HG03060 (cell line): ENCODE results near the gene TSHR.

Experiments used
- ATAC-seq: cut with Tn5 transposase; IDR thresholded peaks from one replicate; pipeline ENCODE4 v1.9.1; 2021; ENCODE audit warnings: low read depth, moderate number of reproducible peaks; ENCODE audit not compliant: unreplicated experiment

Gene TSHR

GRCh38 chr14:81125536-81125935 is 170.1 kb downstream of the TSHR start:
- ATAC-seq, result no peak

DNA sequence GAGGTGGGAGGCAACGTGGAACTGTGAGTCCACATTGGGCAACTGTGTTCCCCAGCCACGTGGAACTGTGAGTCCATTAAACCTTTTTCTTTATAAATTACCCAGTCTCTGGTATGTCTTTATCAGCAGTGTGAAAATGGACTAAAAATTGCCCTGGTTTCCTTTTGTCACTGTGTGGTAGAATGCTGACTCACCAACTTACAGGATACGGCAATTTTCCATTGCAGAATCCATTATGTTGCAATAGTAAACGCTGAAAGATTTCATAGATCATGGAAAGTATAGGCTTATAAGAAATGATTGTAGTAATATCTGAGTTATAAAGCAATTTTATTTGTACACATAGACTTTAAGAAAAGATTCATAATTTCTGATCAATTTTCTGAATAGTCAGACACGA is 172.4 kb downstream of the TSHR start:
- ATAC-seq, result no peak

- ATAC-seq, result no peak
These were observed 173.8 kb downstream of the TSHR start for GRCh38 chr14:81129242-81129641.

DNA sequence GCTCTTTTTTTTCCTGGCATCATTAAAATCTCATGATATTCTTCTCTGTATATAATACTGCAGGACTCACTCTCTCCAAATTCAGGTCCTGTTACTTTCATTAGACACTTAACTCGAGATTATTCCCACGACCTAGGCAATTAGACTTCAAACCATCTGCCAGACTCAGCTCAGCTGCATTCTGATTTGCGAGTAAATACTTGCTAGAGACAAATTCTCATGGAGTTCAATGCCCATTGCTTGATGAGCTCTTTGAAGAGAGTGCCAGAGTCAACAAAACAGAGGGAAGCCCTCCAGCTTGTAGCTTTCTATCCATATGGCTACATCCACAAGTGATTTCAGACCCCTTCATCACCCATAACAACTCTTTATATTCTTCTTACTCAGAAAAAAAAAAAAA is 177.0 kb downstream of the TSHR start:
- ATAC-seq, result no peak

GRCh38 chr14:81133400-81133799 is 178.0 kb downstream of the TSHR start:
- ATAC-seq, result no peak

DNA sequence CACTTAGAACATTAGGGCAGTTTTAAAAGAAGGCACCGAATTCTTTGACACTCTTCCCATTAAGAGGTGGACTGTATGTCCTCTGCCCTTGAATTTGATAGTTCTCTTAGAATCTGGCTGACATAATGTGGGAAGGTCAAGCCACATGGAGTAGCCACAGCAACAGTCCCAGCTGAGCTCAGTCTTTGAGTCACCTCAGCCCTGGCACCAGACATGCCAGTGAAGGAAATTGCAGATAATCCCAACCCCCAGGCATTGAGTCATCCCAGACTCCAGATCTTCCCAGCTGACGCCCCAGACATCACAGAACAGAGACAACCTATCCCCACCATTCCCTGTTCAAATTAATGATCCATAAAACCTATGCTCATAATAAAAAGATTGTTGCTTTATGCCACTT is 181.9 kb downstream of the TSHR start:
- ATAC-seq, result no peak

GRCh38 chr14:81138429-81138828 is 183.0 kb downstream of the TSHR start:
- ATAC-seq, result no peak

GRCh38 chr14:81141426-81141825 is 186.0 kb downstream of the TSHR start:
- ATAC-seq, result no peak

DNA sequence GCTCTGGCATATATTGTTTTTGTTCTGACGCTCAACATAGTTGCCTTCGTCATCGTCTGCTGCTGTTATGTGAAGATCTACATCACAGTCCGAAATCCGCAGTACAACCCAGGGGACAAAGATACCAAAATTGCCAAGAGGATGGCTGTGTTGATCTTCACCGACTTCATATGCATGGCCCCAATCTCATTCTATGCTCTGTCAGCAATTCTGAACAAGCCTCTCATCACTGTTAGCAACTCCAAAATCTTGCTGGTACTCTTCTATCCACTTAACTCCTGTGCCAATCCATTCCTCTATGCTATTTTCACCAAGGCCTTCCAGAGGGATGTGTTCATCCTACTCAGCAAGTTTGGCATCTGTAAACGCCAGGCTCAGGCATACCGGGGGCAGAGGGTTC is 188.4 kb downstream of the TSHR start:
- no peak for ATAC-seq

- no peak for ATAC-seq
These were observed 189.6 kb downstream of the TSHR start for GRCh38 chr14:81144824-81145603.

- no peak for ATAC-seq
These were observed 191.9 kb downstream of the TSHR start for GRCh38 chr14:81147140-81147897.

DNA sequence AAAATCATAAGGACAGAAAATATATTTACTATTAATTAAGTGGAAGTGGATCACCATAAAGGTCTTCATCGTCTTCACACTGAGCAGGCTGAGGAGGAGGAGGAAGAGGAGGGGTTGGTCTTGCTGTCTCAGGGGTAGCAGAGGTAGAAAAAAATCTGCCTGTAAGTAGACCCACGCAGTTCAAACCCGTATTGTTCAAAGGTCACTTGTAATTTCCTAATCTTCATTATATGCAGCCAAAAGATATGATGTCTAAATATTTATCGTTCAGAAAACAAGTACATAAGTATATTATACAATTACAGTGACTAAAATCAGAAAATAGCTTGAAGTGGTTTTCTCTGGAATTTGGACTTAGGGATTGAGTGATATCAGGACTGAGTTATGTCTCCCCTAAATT is 193.2 kb downstream of the TSHR start:
- no peak for ATAC-seq

DNA sequence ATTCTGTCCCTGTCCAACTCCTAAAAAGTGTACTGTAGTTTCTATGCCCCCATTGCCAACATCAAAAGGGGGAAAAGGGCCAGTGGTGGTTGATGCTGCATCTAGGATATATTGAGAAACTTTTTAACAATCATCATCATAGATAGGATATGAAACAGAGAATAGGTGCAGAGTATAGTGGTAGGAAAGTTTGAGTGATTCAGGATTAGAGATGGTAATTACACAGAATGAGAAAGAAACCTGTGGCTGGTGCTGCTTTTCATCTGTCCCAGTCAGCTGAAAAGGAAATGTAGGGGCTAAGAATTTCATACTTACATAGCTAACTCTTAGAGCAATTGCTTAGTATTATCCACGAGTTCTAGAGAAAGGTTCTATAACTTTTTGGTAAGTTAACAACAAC is 197.8 kb downstream of the TSHR start:
- no peak for ATAC-seq

- no peak for ATAC-seq
These were observed 202.0 kb downstream of the TSHR start for GRCh38 chr14:81157431-81157830.

DNA sequence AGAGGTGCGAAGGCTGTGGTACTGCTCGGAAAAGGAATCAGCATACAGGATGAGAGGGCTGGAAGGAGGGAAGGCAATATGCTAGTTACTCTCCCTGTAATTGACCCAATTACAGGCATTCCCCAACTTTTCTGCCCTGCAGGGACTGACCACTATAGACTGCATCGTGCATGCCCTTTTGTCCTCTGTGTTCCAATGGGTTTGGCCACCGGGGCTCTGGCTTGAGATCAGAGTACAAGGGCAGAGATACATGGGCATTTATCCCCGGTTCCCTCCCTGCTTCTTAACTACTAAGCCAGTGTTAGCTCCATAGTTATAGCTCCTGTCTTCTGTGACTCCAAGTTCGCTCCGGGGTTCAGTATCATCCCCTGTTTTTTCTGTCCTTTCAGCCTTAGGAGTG is 205.7 kb downstream of the TSHR start:
- ATAC-seq, result no peak

DNA sequence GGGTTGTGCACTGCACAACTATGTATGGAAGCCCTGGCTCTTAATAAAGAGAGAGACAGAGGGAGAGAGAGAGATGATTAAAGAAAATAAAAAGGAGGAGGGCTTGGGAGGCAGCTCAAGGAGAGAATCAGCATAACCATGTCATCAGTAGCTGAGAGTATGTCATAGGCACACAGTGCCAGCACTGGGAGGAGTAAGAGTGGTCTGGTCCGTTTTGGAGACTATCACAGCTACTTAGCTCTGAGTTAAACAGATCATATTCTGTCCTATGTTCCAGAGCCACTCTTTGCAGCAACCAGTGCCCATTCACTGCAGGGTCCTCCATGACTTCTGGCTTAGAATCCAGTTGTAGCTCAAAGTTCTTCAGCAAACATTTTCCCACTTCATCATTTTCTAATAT is 206.3 kb downstream of the TSHR start:
- no peak for ATAC-seq

- no peak for ATAC-seq
These were observed 207.5 kb downstream of the TSHR start for GRCh38 chr14:81162941-81163340.

- peak; percentile 92 for ATAC-seq
These were observed 208.8 kb downstream of the TSHR start for GRCh38 chr14:81164167-81164774.

GRCh38 chr14:81165188-81165587 is 209.8 kb downstream of the TSHR start:
- no peak for ATAC-seq

- ATAC-seq, result no peak
These were observed 210.7 kb downstream of the TSHR start for GRCh38 chr14:81166121-81166520.

GRCh38 chr14:81169267-81169666 is 213.8 kb downstream of the TSHR start:
- ATAC-seq, result no peak

DNA sequence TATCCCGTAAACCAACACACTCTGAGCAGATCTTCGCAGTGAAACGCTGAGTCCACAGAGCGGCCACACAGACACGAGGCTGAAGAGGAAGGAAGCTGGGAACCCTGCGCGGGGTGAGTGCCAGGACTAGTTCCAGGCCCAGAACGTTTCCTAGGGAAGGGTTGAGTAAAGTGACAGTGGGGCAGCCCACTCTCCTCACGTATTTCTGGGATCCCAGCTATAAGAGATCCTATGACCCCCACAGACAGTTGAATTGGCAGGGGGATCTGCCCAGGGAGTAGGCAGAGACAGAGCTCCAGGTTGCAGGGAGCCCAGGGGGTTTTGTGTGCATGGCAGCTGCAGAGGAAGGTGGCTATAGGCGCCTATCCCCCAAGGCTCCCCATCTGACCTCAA is 214.3 kb downstream of the TSHR start:
- no peak for ATAC-seq
